PC-3 (cell line): ENCODE data around the gene CFAP45.

Experiments
- CTCF ChIP-seq: fragments of 300-600 bp; sonication (generic); conservative IDR thresholded peaks from 2 replicates; pipeline ENCODE4 v1.5.1; 2017; ENCODE audit warnings: antibody characterized with exemption, low read depth, mild to moderate bottlenecking, low read length
- EZH2 ChIP-seq: fragments of 300-600 bp; sonication (generic); IDR thresholded peaks from one replicate; pipeline ENCODE4 v1.6.1; 2017; ENCODE audit warnings: antibody characterized with exemption, mild to moderate bottlenecking, low read length; ENCODE audit not compliant: unreplicated experiment
- EZH2phosphoT487 ChIP-seq: fragments of 300-600 bp; sonication (generic); IDR thresholded peaks from 2 replicates; pipeline ENCODE4 v1.6.1; 2018; ENCODE audit warnings: mild to moderate bottlenecking, antibody characterized with exemption, low read length, borderline replicate concordance

DNA sequence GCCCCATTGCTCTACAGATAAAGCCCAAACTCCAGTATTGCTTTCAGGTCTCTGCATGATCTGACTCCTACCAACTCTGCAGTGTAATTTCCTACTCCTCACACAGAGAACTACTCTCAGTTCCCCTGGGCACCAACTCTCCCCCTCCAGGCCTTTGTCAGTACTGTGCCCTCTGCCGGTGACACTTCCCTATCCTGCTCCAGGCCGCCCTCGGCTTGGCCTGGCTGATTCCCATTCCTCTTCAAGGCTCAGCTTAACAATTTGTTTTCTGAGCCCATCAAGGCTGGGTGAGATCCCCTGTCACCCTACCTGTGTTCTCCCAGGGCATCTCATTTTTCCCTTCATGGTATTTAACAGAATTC, 70.7 kb downstream of the CFAP45 start:
- TF ChIP-seq CTCF (no peak), EZH2phosphoT487 (no peak), EZH2 (no peak)
